NT2/D1 (cell line): ENCODE results near the gene RPL39.
A peak's percentile ranks its signal among the peaks of the same experiment; 100 is the strongest.

Experiments
- DNase-seq: peaks from one replicate; pipeline ENCODE4 v3.0.0-alpha.2; 2011; ENCODE audit warnings: low read depth, low spot score
- H3K27me3 ChIP-seq: 2 replicates; pipeline ENCODE4 v1.6.0; 2011; ENCODE audit warnings: mild to moderate bottlenecking; ENCODE audit not compliant: insufficient read length, insufficient read depth
- H3K36me3 ChIP-seq: 2 replicates; pipeline ENCODE4 v1.6.1; 2011; ENCODE audit warnings: mild to moderate bottlenecking, low read length, mixed read lengths; ENCODE audit not compliant: insufficient read depth, insufficient read length
- H3K4me1 ChIP-seq: 2 replicates; pipeline ENCODE4 v1.5.1; 2011; ENCODE audit not compliant: insufficient read depth, insufficient read length
- H3K4me3 ChIP-seq: 2 replicates; pipeline ENCODE4 v1.5.1; 2011; ENCODE audit warnings: low read depth; ENCODE audit not compliant: insufficient read length
- H3K9ac ChIP-seq: 2 replicates; pipeline ENCODE4 v1.6.0; 2011; ENCODE audit warnings: low read depth; ENCODE audit not compliant: insufficient read length
- H3K9me3 ChIP-seq: 2 replicates; pipeline ENCODE4 v1.5.1; 2011; ENCODE audit warnings: mild to moderate bottlenecking, low read length; ENCODE audit not compliant: insufficient read depth
- SUZ12 ChIP-seq: IDR thresholded peaks from 2 replicates; pipeline ENCODE4 v1.6.1; 2011; ENCODE audit not compliant: insufficient read length, insufficient read depth; ENCODE audit errors: extremely low read depth
- YY1 ChIP-seq: IDR thresholded peaks from 2 replicates; pipeline ENCODE4 v1.6.1; 2011; ENCODE audit not compliant: insufficient read length, insufficient read depth
- ZNF274 ChIP-seq: IDR thresholded peaks from 2 replicates; pipeline ENCODE4 v1.6.1; 2011; ENCODE audit warnings: mild to moderate bottlenecking, low read depth, low read length

The RPL39 gene

GRCh38 chrX:119760026-119760877, 31.2 kb downstream of the RPL39 start:
- peaks cover 10% of the 10 kb centered on the region for H3K4me1 ChIP-seq
- peaks cover 15% of the 10 kb centered on the region for H3K27me3 ChIP-seq
- no peaks in the 10 kb centered on the region for H3K9me3 ChIP-seq
- no peak overlapping the region for H3K4me3 ChIP-seq
- no peak for TF ChIP-seq ZNF274
- TF ChIP-seq YY1 = no peak
- no peak for TF ChIP-seq SUZ12
- no peak for DNase-seq
- peak overlapping the region; percentile 85 for H3K9ac ChIP-seq
- H3K36me3 ChIP-seq = no peaks in the 10 kb centered on the region

- peak overlapping the region; percentile 58 for H3K4me3 ChIP-seq
- DNase-seq = no peak
- H3K9me3 ChIP-seq = no peaks in the 10 kb centered on the region
- TF ChIP-seq ZNF274 (no peak), SUZ12 (no peak), YY1 (no peak)
- H3K9ac ChIP-seq = peak overlapping the region; percentile 85
- H3K4me1 ChIP-seq = peaks cover 10% of the 10 kb centered on the region
- peaks cover 15% of the 10 kb centered on the region for H3K27me3 ChIP-seq
- no peaks in the 10 kb centered on the region for H3K36me3 ChIP-seq
Measured at GRCh38 chrX:119759248-119759766, 32.1 kb downstream of the RPL39 start.

- TF ChIP-seq SUZ12 (no peak), YY1 (no peak), ZNF274 (no peak)
- Histone ChIP-seq H3K4me3 (peak overlapping the region; percentile 58), H3K36me3 (no peaks in the 10 kb centered on the region), H3K9me3 (no peaks in the 10 kb centered on the region), H3K27me3 (peaks cover 15% of the 10 kb centered on the region), H3K9ac (peak overlapping the region; percentile 85), H3K4me1 (peaks cover 10% of the 10 kb centered on the region)
- no peak for DNase-seq
Measured at GRCh38 chrX:119758731-119759247, 32.6 kb downstream of the RPL39 start.

- DNase-seq = no peak
- Histone ChIP-seq H3K36me3 (no peaks in the 10 kb centered on the region), H3K4me3 (peak within 1 kb of the TSS; percentile 58), H3K9ac (peak within 1 kb of the TSS; percentile 85), H3K9me3 (no peaks in the 10 kb centered on the region), H3K4me1 (peaks cover 7% of the 10 kb centered on the region), H3K27me3 (peaks cover 15% of the 10 kb centered on the region)
- TF ChIP-seq YY1 (no peak), SUZ12 (no peak), ZNF274 (no peak)
Measured at GRCh38 chrX:119757979-119758730, 33.3 kb downstream of the RPL39 start, which contains the start of gene SOWAHD. SOWAHD (plus strand) TSS chrX:119758588; CDS start chrX:119758668, 80 bp downstream.

GRCh38 chrX:119757646-119757978, 33.8 kb downstream of the RPL39 start:
- H3K4me1 ChIP-seq = peaks cover 6% of the 10 kb centered on the region
- H3K9ac ChIP-seq = peak overlapping the region; percentile 85

GRCh38 chrX:119756926-119757635, 34.3 kb downstream of the RPL39 start:
- no peaks in the 10 kb centered on the region for H3K9me3 ChIP-seq
- no peak overlapping the region for H3K9ac ChIP-seq
- DNase-seq = no peak
- H3K4me3 ChIP-seq = no peak overlapping the region
- H3K4me1 ChIP-seq = peaks cover 5% of the 10 kb centered on the region
- TF ChIP-seq ZNF274 = no peak
- TF ChIP-seq YY1 = no peak
- TF ChIP-seq SUZ12 = no peak
- no peaks in the 10 kb centered on the region for H3K36me3 ChIP-seq
- peaks cover 15% of the 10 kb centered on the region for H3K27me3 ChIP-seq

More at GRCh38 chrX:119757646-119757978, 33.8 kb downstream of the RPL39 start:
- H3K36me3 ChIP-seq = no peaks in the 10 kb centered on the region
- peak overlapping the region; percentile 58 for H3K4me3 ChIP-seq
- no peak for DNase-seq
- H3K27me3 ChIP-seq = peaks cover 15% of the 10 kb centered on the region
- no peak for TF ChIP-seq ZNF274
- no peak for TF ChIP-seq SUZ12
- no peak for TF ChIP-seq YY1
- H3K9me3 ChIP-seq = no peaks in the 10 kb centered on the region
